ENCODE data around the gene VCL.

GRCh38 chr10:74012480-74012879, 14.6 kb downstream of the VCL start:
- TF ChIP-seq, protein P1, sequence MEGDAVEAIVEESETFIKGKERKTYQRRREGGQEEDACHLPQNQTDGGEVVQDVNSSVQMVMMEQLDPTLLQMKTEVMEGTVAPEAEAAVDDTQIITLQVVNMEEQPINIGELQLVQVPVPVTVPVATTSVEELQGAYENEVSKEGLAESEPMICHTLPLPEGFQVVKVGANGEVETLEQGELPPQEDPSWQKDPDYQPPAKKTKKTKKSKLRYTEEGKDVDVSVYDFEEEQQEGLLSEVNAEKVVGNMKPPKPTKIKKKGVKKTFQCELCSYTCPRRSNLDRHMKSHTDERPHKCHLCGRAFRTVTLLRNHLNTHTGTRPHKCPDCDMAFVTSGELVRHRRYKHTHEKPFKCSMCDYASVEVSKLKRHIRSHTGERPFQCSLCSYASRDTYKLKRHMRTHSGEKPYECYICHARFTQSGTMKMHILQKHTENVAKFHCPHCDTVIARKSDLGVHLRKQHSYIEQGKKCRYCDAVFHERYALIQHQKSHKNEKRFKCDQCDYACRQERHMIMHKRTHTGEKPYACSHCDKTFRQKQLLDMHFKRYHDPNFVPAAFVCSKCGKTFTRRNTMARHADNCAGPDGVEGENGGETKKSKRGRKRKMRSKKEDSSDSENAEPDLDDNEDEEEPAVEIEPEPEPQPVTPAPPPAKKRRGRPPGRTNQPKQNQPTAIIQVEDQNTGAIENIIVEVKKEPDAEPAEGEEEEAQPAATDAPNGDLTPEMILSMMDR (conservative IDR thresholded peaks at IDR 0.05; ENCODE audit: low read depth, low read length), result no peak
- TF ChIP-seq EZH2 (IDR thresholded peaks at IDR 0.05; ENCODE audit: borderline replicate concordance, low read depth, low read length, poor library complexity, severe bottlenecking), result no peak

Data from A673 (cell line).